CD4-positive, alpha-beta T cell (primary cell): ENCODE data around the gene TUFM. TPM values are rescaled to one million over a fixed set of nuclear protein-coding genes. Genes with fewer than 3 reads are reported as not detected.

Experiments used
- ATAC-seq: fragments of 200-7000 bp; cut with Tn5 transposase; one replicate; pipeline ENCODE4 v1.10.0; 2022; ENCODE audit warnings: mild to moderate bottlenecking; ENCODE audit not compliant: poor library complexity
- CTCF ChIA-PET: fragments of 350-600 bp; sonication (Branson Sonifier 250); formaldehyde crosslinking; loops from one replicate; lab custom pipeline; 2021; ENCODE audit warnings: antibody characterized with exemption, inconsistent platforms; lab: Charles Lee
- POLR2A ChIA-PET: fragments of 350-600 bp; sonication (Branson Sonifier 250); formaldehyde crosslinking; loops from one replicate; lab custom pipeline; 2021; ENCODE audit warnings: antibody characterized with exemption, inconsistent platforms; lab: Charles Lee
- DNase-seq, 14 experiments: peaks; one replicate each; pipeline ENCODE4 v3.0.0-alpha.2; 2013 to 2020; ENCODE audit warnings: mixed read lengths in 2 of 14
- H3K27ac ChIP-seq, 2 donors: one replicate each; pipeline versions ENCODE4 v1.5.1 to v1.7.0; 2013; ENCODE audit warnings: low read length in 2 of 2, low read depth in 1 of 2, mild to moderate bottlenecking in 1 of 2
- H3K27me3 ChIP-seq, 2 experiments: 1 replicate in 1 of 2; 2 replicates in 1 of 2; pipeline versions ENCODE4 v1.6.1 to v1.7.0; 2013; ENCODE audit warnings: low read length in 2 of 2, control low read depth in 1 of 2, mild to moderate bottlenecking in 1 of 2, moderate library complexity in 1 of 2; ENCODE audit not compliant: insufficient read depth in 2 of 2, control insufficient read depth in 1 of 2
- H3K36me3 ChIP-seq: one replicate; pipeline ENCODE4 v1.6.1; 2013; ENCODE audit warnings: low read length, control low read depth; ENCODE audit not compliant: insufficient read depth
- H3K4me1 ChIP-seq: one replicate; pipeline ENCODE4 v1.6.1; 2013; ENCODE audit warnings: low read length, control low read depth; ENCODE audit not compliant: insufficient read depth
- H3K4me3 ChIP-seq: one replicate; pipeline ENCODE4 v1.5.1; 2013; ENCODE audit warnings: mild to moderate bottlenecking, low read length, moderate library complexity
- H3K9me3 ChIP-seq, 2 experiments: 1 replicate in 1 of 2; 2 replicates in 1 of 2; pipeline versions ENCODE4 v1.6.1 to v1.7.0; 2013; ENCODE audit warnings: low read length in 2 of 2, mild to moderate bottlenecking in 2 of 2, control low read depth in 1 of 2, moderate library complexity in 1 of 2; ENCODE audit not compliant: control insufficient read depth in 1 of 2, insufficient read depth in 1 of 2
- H3K27ac Mint-ChIP-seq: one replicate; pipeline ENCODE4 v1.8.0; 2020; ENCODE audit warnings: mixed read lengths
- H3K27me3 Mint-ChIP-seq: one replicate; pipeline ENCODE4 v1.8.0; 2021; ENCODE audit warnings: mixed read lengths
- H3K36me3 Mint-ChIP-seq: one replicate; pipeline ENCODE4 v1.8.0; 2021; ENCODE audit warnings: low read depth, mixed read lengths
- H3K4me1 Mint-ChIP-seq: one replicate; pipeline ENCODE4 v1.8.0; 2021; ENCODE audit warnings: low read depth, mixed read lengths
- H3K4me3 Mint-ChIP-seq: one replicate; pipeline ENCODE4 v1.8.0; 2020; ENCODE audit warnings: mild to moderate bottlenecking, mixed read lengths
- H3K9me3 Mint-ChIP-seq: one replicate; pipeline ENCODE4 v1.8.0; 2020; ENCODE audit warnings: mixed read lengths
- CTCF ChIP-seq: fragments of 200-600 bp; IDR thresholded peaks from one replicate; pipeline ENCODE4 v1.8.0; 2022; ENCODE audit warnings: antibody characterized with exemption, mild to moderate bottlenecking
- intact Hi-C, 2 experiments: fragments of 100-400 bp; cut with DNase I in 1 of 2; cut with micrococcal nuclease in 1 of 2; formaldehyde crosslinking; loops; one replicate each; pipeline versions ENCODE4 v1.15.1 to v1.9.0; 2023 to 2025; cut with DNase I, micrococcal nuclease
- total RNA-seq, 174 experiments: library from RNA in 2 of 174; stranded (reverse) in 2 of 174; gene quantifications; one replicate each; pipeline ENCODE4 v1.2.3 and lab custom pipeline; 2021 to 2026

TUFM gene
- total RNA-seq, 2 experiments from 2014 or later = 102 to 103 TPM

GRCh38 chr16:28879261-28879840, 33.2 kb upstream of the TUFM start:
- H3K4me1 ChIP-seq = peaks cover 20% of the 10 kb centered on the region
- DNase-seq (no peak), ATAC-seq (peak; percentile 33)
- no peak for TF ChIP-seq CTCF
- ChIA-PET POLR2A (interaction anchor here (1.4 to 3.2 kb wide), 5 partner anchors 9 to 57 kb away, joined by 4 to 29 read pairs (median 9); partner anchors contain the start of genes ATXN2L, RABEP2, SH2B1 and TUFM), CTCF (interaction anchor here (1.1 to 1.5 kb wide), 2 partner anchors 33 to 66 kb away, joined by 4 to 5 read pairs; partner anchors contain the start of gene TUFM)
- H3K27me3 Mint-ChIP-seq = peaks cover 6% of the 10 kb centered on the region
- H3K27me3 ChIP-seq = peaks cover 0 to 9% of the 10 kb centered on the region in 2 experiments
- peak overlapping the region; percentile 95 for H3K4me3 ChIP-seq
- no peak overlapping the region for H3K27ac ChIP-seq
- H3K36me3 Mint-ChIP-seq = no peaks in the 10 kb centered on the region
- intact Hi-C loops = loop anchor here in 1 of 2 experiments (2.0 kb wide), 1 partner anchor 15 kb away; no protein-coding TSS in a partner anchor
- H3K9me3 ChIP-seq = no peaks in the 10 kb centered on the region
- no peaks in the 10 kb centered on the region for H3K9me3 Mint-ChIP-seq
- peak overlapping the region; percentile 87 for H3K4me3 Mint-ChIP-seq
- H3K27ac Mint-ChIP-seq = no peak overlapping the region
- peaks cover 8% of the 10 kb centered on the region for H3K4me1 Mint-ChIP-seq
- H3K36me3 ChIP-seq = peaks cover 2% of the 10 kb centered on the region

- peak within 1 kb of the TSS; percentile 87 for H3K4me3 Mint-ChIP-seq
- CTCF ChIA-PET = interaction anchor here (1.5 kb wide), 1 partner anchor 67 kb away, joined by 5 read pairs; no protein-coding TSS in a partner anchor
- H3K36me3 Mint-ChIP-seq = peaks cover 5% of the 10 kb centered on the region
- intact Hi-C loops = loop anchor here in 1 of 2 experiments (2.0 kb wide), 1 partner anchor 14 kb away; no protein-coding TSS in a partner anchor
- peaks cover 20% of the 10 kb centered on the region for H3K4me1 ChIP-seq
- no peaks in the 10 kb centered on the region for H3K9me3 Mint-ChIP-seq
- H3K4me1 Mint-ChIP-seq = peaks cover 8% of the 10 kb centered on the region
- H3K27me3 Mint-ChIP-seq = peaks cover 6% of the 10 kb centered on the region
- no peaks in the 10 kb centered on the region for H3K9me3 ChIP-seq
- TF ChIP-seq CTCF = no peak
- peak within 1 kb of the TSS; percentile 95 for H3K4me3 ChIP-seq
- H3K27me3 ChIP-seq = peaks cover 0 to 9% of the 10 kb centered on the region in 2 experiments
- no peak within 1 kb of the TSS for H3K27ac ChIP-seq
- POLR2A ChIA-PET = interaction anchor here (1.4 to 3.2 kb wide), 4 partner anchors 8 to 47 kb away, joined by 4 to 29 read pairs (median 8); partner anchors contain the start of genes RABEP2, SH2B1 and TUFM
- ATAC-seq (no peak), DNase-seq (no peak)
- no peak within 1 kb of the TSS for H3K27ac Mint-ChIP-seq
- H3K36me3 ChIP-seq = peaks cover 10% of the 10 kb centered on the region
Measured at GRCh38 chr16:28878083-28878926, 32.2 kb upstream of the TUFM start, which contains the start of gene ATP2A1. Gene ATP2A1 (plus strand): TSS chr16:28878488. CDS start chr16:28878672, 184 bp downstream.

GRCh38 chr16:28877655-28878000, 31.5 kb upstream of the TUFM start:
- DNase-seq (no peak), ATAC-seq (no peak)
- POLR2A ChIA-PET = interaction anchor here (3.2 kb wide), 1 partner anchor 14 kb away, joined by 29 read pairs; the partner anchor contains the start of gene SH2B1
- Histone ChIP-seq H3K27ac (no peak overlapping the region), H3K36me3 (peaks cover 16% of the 10 kb centered on the region), H3K4me3 (no peak overlapping the region), H3K27me3 (peaks cover 0 to 9% of the 10 kb centered on the region in 2 experiments), H3K4me1 (peaks cover 20% of the 10 kb centered on the region), H3K9me3 (no peaks in the 10 kb centered on the region)
- Mint-ChIP-seq H3K36me3 (peaks cover 6% of the 10 kb centered on the region), H3K27ac (no peak overlapping the region), H3K27me3 (peaks cover 6% of the 10 kb centered on the region), H3K9me3 (no peaks in the 10 kb centered on the region), H3K4me3 (peak overlapping the region; percentile 68), H3K4me1 (peaks cover 8% of the 10 kb centered on the region)
- CTCF ChIA-PET = no interaction called here
- no peak for TF ChIP-seq CTCF
- intact Hi-C loops = no loop called here
